ENCODE results near the gene PCBD1. TPM values are rescaled to one million over a fixed set of nuclear protein-coding genes. Genes with fewer than 3 reads are reported as not detected.

The PCBD1 gene
- total RNA-seq, 4 donors from 2014 or later, result 15.9 to 37.3 (median 21.3) TPM

DNA sequence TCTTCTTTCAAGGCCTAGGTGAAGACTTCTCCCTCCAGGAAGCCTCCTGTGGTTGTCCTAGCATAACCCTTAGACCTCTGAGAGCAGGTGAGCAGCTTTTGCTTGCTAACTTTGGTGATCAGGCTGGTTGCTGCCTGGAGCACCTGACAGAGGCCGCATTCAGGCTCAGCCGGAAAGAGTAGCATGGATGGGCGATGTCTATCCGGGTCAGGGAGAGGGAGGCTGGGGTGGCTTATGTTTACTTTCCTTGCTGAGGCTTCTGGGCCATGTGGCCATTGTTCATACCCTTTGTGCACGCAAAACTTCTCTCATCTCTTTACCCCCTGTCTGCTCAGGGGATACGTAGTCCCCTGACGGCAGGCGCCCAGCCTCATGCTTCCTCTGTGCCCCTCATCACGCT lies 27.4 kb upstream of the PCBD1 start:
- H3K4me3 ChIP-seq (ENCODE audit: low read depth, poor library complexity, severe bottlenecking), result no peak overlapping the region
- TF ChIP-seq, protein P1, sequence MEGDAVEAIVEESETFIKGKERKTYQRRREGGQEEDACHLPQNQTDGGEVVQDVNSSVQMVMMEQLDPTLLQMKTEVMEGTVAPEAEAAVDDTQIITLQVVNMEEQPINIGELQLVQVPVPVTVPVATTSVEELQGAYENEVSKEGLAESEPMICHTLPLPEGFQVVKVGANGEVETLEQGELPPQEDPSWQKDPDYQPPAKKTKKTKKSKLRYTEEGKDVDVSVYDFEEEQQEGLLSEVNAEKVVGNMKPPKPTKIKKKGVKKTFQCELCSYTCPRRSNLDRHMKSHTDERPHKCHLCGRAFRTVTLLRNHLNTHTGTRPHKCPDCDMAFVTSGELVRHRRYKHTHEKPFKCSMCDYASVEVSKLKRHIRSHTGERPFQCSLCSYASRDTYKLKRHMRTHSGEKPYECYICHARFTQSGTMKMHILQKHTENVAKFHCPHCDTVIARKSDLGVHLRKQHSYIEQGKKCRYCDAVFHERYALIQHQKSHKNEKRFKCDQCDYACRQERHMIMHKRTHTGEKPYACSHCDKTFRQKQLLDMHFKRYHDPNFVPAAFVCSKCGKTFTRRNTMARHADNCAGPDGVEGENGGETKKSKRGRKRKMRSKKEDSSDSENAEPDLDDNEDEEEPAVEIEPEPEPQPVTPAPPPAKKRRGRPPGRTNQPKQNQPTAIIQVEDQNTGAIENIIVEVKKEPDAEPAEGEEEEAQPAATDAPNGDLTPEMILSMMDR (IDR thresholded peaks at IDR 0.05), result no peak
- TF ChIP-seq POLR2A (IDR thresholded peaks at IDR 0.05), result no peak
- 84 to 91% methylated on average over 9 of the region's 9 CpGs for WGBS, 2 donors
- intact Hi-C loops (cut with DNase I; ENCODE audit: low total_unique reads), result loop anchor here (5.0 kb wide), 1 partner anchor 376 kb away; no protein-coding TSS in a partner anchor
- no peak for DNase-seq (ENCODE audit: low spot score in 2 of 2)

GRCh38 chr10:70915206-70915605 lies 26.8 kb upstream of the PCBD1 start:
- TF ChIP-seq, protein P1 (IDR thresholded peaks at IDR 0.05), result no peak
- no peak for TF ChIP-seq POLR2A (IDR thresholded peaks at IDR 0.05)
- no peak for DNase-seq (ENCODE audit: low spot score in 2 of 2)
- intact Hi-C loops (cut with DNase I; ENCODE audit: low total_unique reads), result loop anchor here (5.0 kb wide), 1 partner anchor 377 kb away; no protein-coding TSS in a partner anchor
- H3K4me3 ChIP-seq (ENCODE audit: low read depth, poor library complexity, severe bottlenecking), result no peak overlapping the region
- WGBS, 2 donors, result 77 to 94% methylated on average over 4 to 5 of the region's 5 CpGs

DNA sequence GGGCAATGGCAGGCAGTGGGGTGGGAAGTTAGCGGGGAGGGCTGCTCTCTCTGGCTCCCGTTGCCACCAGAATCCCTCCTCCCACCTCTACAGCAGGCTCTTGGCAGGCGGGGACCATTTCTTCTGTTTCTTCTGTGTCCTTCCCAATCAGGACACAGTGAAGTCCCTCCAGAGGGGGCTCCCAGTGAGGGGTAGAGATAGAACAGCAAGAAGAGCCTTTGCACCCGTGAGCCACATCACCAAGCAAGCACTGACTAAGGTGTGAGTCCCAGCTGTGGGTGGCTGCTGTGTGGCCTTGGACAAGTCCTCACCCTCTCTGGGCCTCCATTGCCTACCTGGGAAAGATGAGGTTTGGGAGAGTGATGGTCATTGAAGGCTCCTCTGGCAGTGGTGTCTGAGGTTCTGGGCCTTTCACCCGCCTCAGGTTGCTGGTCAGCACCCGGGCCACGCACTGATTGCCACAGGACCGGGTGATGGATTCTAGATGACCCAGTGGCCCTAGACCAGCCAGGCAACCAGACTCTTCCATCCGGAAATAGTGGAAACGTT lies 26.0 kb upstream of the PCBD1 start:
- no peak for DNase-seq (ENCODE audit: low spot score in 2 of 2)
- H3K4me3 ChIP-seq (ENCODE audit: low read depth, poor library complexity, severe bottlenecking), result no peak overlapping the region
- intact Hi-C loops (cut with DNase I; ENCODE audit: low total_unique reads), result no loop called here
- 77 to 82% methylated on average over 10 of the region's 10 CpGs for WGBS, 2 donors
- TF ChIP-seq POLR2A (IDR thresholded peaks at IDR 0.05), result no peak
- TF ChIP-seq, protein P1 (IDR thresholded peaks at IDR 0.05), result no peak

DNA sequence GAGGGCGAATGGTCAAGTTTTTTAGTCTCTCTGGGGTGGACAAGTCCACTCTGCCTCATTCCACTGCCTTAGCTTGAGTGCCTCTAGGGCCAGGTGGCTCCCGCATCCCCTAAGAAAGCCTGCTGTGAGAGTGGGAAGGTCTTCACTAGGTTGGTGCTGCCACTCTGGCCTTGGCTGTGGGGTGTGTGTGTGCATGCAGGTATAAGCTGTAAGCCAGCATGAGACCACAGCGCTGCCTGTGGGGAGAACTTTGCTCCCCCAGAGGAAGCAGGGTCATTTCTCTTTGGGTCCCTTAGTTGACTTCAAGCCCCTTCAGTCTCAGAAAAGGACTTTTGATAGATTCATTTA lies 25.5 kb upstream of the PCBD1 start:
- TF ChIP-seq, protein P1 (IDR thresholded peaks at IDR 0.05), result no peak
- no peak for TF ChIP-seq POLR2A (IDR thresholded peaks at IDR 0.05)
- DNase-seq (ENCODE audit: low spot score in 2 of 2), result no peak
- no peak overlapping the region for H3K4me3 ChIP-seq (ENCODE audit: low read depth, poor library complexity, severe bottlenecking)
- intact Hi-C loops (cut with DNase I; ENCODE audit: low total_unique reads), result no loop called here
- WGBS, 2 donors, result 92 to 98% methylated on average over 3 of the region's 3 CpGs

GRCh38 chr10:70913191-70913892 lies 25.0 kb upstream of the PCBD1 start:
- TF ChIP-seq POLR2A (IDR thresholded peaks at IDR 0.05), result no peak
- TF ChIP-seq, protein P1 (IDR thresholded peaks at IDR 0.05), result no peak
- WGBS, 2 donors, result 70 to 71% methylated on average over 6 of the region's 6 CpGs
- no peak for DNase-seq (ENCODE audit: low spot score in 2 of 2)
- H3K4me3 ChIP-seq (ENCODE audit: low read depth, poor library complexity, severe bottlenecking), result no peak overlapping the region
- intact Hi-C loops (cut with DNase I; ENCODE audit: low total_unique reads), result no loop called here

Measured in lower leg skin (tissue), 4 donors.